ENCODE results near the gene CATSPERZ.

- TF ChIP-seq POLR2A (IDR thresholded peaks at IDR 0.05; ENCODE audit: low read depth, low read length), result no peak
- TF ChIP-seq TAF1 (IDR thresholded peaks at IDR 0.05; ENCODE audit: borderline replicate concordance, low read depth, low read length), result no peak
- TF ChIP-seq POLR2AphosphoS5 (IDR thresholded peaks at IDR 0.05; ENCODE audit: low read depth, low read length), result no peak
Measured at GRCh38 chr11:64349404-64349803, 49.2 kb downstream of the CATSPERZ start.
